Spleen (tissue), 11 donors: ENCODE data around the gene SSTR5. TPM values are rescaled to one million over a fixed set of nuclear protein-coding genes. Genes with fewer than 3 reads are reported as not detected.

Experiments used
- DNase-seq: peaks from one replicate; pipeline ENCODE4 v3.0.0-alpha.2; 2020
- H3K27ac ChIP-seq, 8 donors: fragments of 200-600 bp; sonication (generic) in 7 of 8; 1 replicate in 4 of 8; 2 replicates in 4 of 8; pipeline versions ENCODE4 v1.5.0 to v1.8.0; 2016 to 2021; ENCODE audit warnings: inconsistent platforms in 4 of 8, mild to moderate bottlenecking in 4 of 8, moderate library complexity in 1 of 8
- H3K27me3 ChIP-seq, 7 donors: fragments of 200-600 bp; sonication (generic) in 6 of 7; replicated peaks in 1 of 7; 1 replicate in 4 of 7; 2 replicates in 3 of 7; pipeline versions ENCODE4 v1.5.0 to v1.8.0; 2016 to 2021; ENCODE audit warnings: inconsistent platforms in 3 of 7, mild to moderate bottlenecking in 1 of 7
- H3K36me3 ChIP-seq, 6 donors: fragments of 200-600 bp; sonication (generic) in 5 of 6; 1 replicate in 4 of 6; 2 replicates in 2 of 6; pipeline versions ENCODE4 v1.5.0 to v1.8.0; 2016 to 2021; ENCODE audit warnings: inconsistent platforms in 2 of 6
- H3K4me1 ChIP-seq, 6 donors: fragments of 200-600 bp; sonication (generic) in 5 of 6; 1 replicate in 3 of 6; 2 replicates in 3 of 6; pipeline versions ENCODE4 v1.5.0 to v1.8.0; 2016 to 2021; ENCODE audit warnings: inconsistent platforms in 3 of 6
- H3K4me3 ChIP-seq, 8 donors: fragments of 200-600 bp; sonication (generic) in 7 of 8; 1 replicate in 4 of 8; 2 replicates in 4 of 8; pipeline versions ENCODE4 v1.5.0 to v1.8.0; 2016 to 2021; ENCODE audit warnings: inconsistent platforms in 4 of 8, mild to moderate bottlenecking in 4 of 8, moderate library complexity in 2 of 8
- H3K9me3 ChIP-seq, 8 donors: fragments of 200-600 bp; sonication (generic) in 7 of 8; 1 replicate in 4 of 8; 2 replicates in 4 of 8; pipeline versions ENCODE4 v1.5.0 to v1.8.0; 2016 to 2021; ENCODE audit warnings: inconsistent platforms in 4 of 8
- CTCF ChIP-seq, 11 experiments: fragments of 200-600 bp in 7 of 11; fragments of 450-650 bp in 4 of 11; sonication (generic) in 4 of 11; IDR thresholded peaks in 8 of 11; conservative IDR thresholded peaks in 3 of 11; 1 replicate in 7 of 11; 2 replicates in 4 of 11; pipeline versions ENCODE4 v1.4.0 to v1.8.0; 2016 to 2021; ENCODE audit warnings: antibody characterized with exemption in 11 of 11, inconsistent platforms in 4 of 11, mild to moderate bottlenecking in 1 of 11
- POLR2A ChIP-seq, 3 donors: fragments of 450-650 bp; IDR thresholded peaks; one replicate each; pipeline ENCODE4 v1.5.1; 2017; ENCODE audit warnings: antibody characterized with exemption in 3 of 3, mild to moderate bottlenecking in 1 of 3
- POLR2AphosphoS5 ChIP-seq, 3 donors: sonication (generic); formaldehyde crosslinking; IDR thresholded peaks; one replicate each; pipeline ENCODE4 v1.5.1; 2017; ENCODE audit warnings: antibody characterized with exemption in 3 of 3
- WGBS, 5 donors: extraction: QIAGEN DNeasy Blood & Tissue Kit in 3 of 5; methylation state at CpG; one replicate each; pipeline versions ENCODE4 v1.1.5 to v1.1.7; 2013 to 2018; 5-methylcytosine and 5-hydroxymethylcytosine counted together
- intact Hi-C: fragments of 100-400 bp; cut with DNase I; formaldehyde crosslinking; loops from one replicate; pipeline ENCODE4 v1.15.0; 2023; ENCODE audit warnings: low total_unique reads
- polyA plus RNA-seq, 3 donors: library from polyadenylated mRNA; stranded (reverse); fragments of 200-250 nt; gene quantifications; one replicate each; pipeline ENCODE4 v1.2.1, GENCODE V29; 2013
- total RNA-seq, 7 donors: library from RNA; depleted of rRNA in 3 of 7; stranded (reverse); fragments of >200 nt in 3 of 7; fragmentation: NEBNext Ultra II Directional in 4 of 7; extraction: Animal tissue kit (Norgen Biotek cat#: 25700) in 4 of 7; gene quantifications; one replicate each; pipeline versions ENCODE4 v1.1.0 to v1.2.1, GENCODE V29; 2016 to 2021
- donor health status: healthy with polysubstance abuse.
- donor health status: DM: no; HTN: no; CAD: no; lungs with moderate emphysema.
- donor health status: DM: no; HTN: no; CAD: no.
- donor health status: Bipolar disorder and iron deficiency.
- donor health status: healthy.
- donor health status: DM: no; HTN: no; CAD: no.
- donor health status: DM: yes; HTN: yes; CAD: no.

SSTR5 gene
- total and polyA plus RNA-seq, 10 donors, result not detected

GRCh38 chr16:1117926-1118325, 45.4 kb downstream of the SSTR5 start:
- no peak for DNase-seq
- TF ChIP-seq POLR2AphosphoS5 (IDR thresholded peaks at IDR 0.05) (no peak), CTCF (IDR thresholded peaks at IDR 0.05 in 8 of 11, conservative IDR thresholded peaks at IDR 0.05 in 3 of 11) (no peak), POLR2A (IDR thresholded peaks at IDR 0.05) (no peak)
- Histone ChIP-seq H3K4me1 (peaks cover 0 to 11% (median 0%) of the 10 kb centered on the region in 6 donors), H3K27ac (no peak overlapping the region), H3K9me3 (no peaks in the 10 kb centered on the region), H3K4me3 (no peak overlapping the region), H3K27me3 (peaks cover 0 to 89% (median 31%) of the 10 kb centered on the region in 7 donors), H3K36me3 (no peaks in the 10 kb centered on the region)
- 73 to 89% (median 80%) methylated on average over 3 to 19 of the region's 19 CpGs for WGBS, 5 donors
- intact Hi-C loops, result no loop called here

DNA sequence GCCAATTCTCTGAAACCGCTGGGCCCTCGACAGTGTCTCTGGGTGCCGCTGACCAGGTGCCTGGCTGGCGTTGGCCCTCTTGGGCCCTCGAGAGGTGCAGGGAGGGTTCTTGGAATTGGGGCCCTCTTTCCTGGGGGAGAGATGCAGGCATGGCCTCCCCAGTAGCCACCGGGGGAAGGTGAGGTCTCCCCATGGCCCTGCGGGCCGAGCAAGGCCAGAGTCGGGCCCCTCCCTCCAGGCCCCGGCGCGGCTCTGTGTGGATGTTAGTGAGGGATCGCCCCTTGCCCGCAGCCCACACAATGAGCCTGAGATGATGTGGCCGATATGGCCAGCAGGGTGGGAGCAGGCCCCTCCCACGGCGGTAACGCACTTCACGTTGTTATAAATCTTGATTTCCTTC, 46.6 kb downstream of the SSTR5 start:
- H3K9me3 ChIP-seq, result no peaks in the 10 kb centered on the region
- 53 to 73% (median 63%) methylated on average over 12 to 19 of the region's 19 CpGs for WGBS, 5 donors
- TF ChIP-seq POLR2AphosphoS5 (IDR thresholded peaks at IDR 0.05) (no peak), POLR2A (IDR thresholded peaks at IDR 0.05) (no peak), CTCF (IDR thresholded peaks at IDR 0.05 in 8 of 11, conservative IDR thresholded peaks at IDR 0.05 in 3 of 11) (no peak)
- H3K36me3 ChIP-seq, result no peaks in the 10 kb centered on the region
- peaks cover 0 to 11% (median 0%) of the 10 kb centered on the region in 6 donors for H3K4me1 ChIP-seq
- DNase-seq, result no peak
- intact Hi-C loops, result no loop called here
- no peak overlapping the region for H3K4me3 ChIP-seq
- H3K27me3 ChIP-seq, result peaks cover 0 to 92% (median 31%) of the 10 kb centered on the region in 7 donors
- no peak overlapping the region for H3K27ac ChIP-seq

DNA sequence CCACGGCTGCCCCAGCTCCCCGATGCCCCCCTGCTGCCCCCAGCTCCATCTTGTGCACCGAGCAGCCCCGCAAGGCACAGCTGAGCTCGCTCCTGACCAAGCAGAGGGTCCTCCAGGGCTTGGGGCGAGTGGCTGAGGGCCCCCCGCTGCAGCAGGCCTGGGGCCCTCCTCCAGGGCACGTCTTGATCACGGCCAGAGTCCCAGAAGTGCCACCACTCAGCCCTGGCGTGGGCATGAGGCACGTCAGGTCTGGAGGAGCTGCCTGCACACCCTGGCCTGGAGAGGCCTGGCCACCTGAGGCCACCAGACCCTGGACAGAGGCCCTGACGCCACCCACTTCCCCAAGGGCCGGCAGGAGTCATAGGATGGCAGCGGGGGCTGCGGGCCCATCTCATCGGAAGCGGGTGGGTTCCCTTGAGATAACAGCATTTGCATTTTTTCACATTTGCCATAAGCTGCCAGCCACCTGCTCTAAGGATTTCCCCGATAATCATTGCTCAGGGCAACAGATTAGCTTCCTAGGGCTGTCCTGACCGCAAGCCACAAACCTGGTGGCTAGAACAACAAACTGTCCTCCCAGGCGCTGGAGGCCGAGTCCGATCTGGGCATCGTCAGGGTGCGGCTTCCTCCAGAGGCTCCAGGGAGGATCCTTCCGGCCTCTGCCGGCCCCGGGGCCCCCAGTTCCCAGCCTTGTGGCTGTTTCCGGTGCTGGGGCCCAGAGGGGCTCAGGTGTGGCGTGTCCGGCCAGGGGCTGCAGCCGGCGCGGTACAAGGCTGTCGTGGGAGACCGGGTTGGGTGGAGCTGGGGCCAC, 47.4 kb downstream of the SSTR5 start:
- Histone ChIP-seq H3K27me3 (peaks cover 0 to 92% (median 39%) of the 10 kb centered on the region in 7 donors), H3K4me3 (no peak overlapping the region), H3K36me3 (no peaks in the 10 kb centered on the region), H3K9me3 (no peaks in the 10 kb centered on the region), H3K4me1 (peaks cover 0 to 11% (median 0%) of the 10 kb centered on the region in 6 donors), H3K27ac (no peak overlapping the region)
- TF ChIP-seq CTCF (IDR thresholded peaks at IDR 0.05 in 8 of 11, conservative IDR thresholded peaks at IDR 0.05 in 3 of 11) (no peak), POLR2AphosphoS5 (IDR thresholded peaks at IDR 0.05) (no peak), POLR2A (IDR thresholded peaks at IDR 0.05) (no peak)
- no peak for DNase-seq
- intact Hi-C loops, result no loop called here
- 61 to 69% (median 63%) methylated on average over 28 to 35 of the region's 35 CpGs for WGBS, 5 donors

DNA sequence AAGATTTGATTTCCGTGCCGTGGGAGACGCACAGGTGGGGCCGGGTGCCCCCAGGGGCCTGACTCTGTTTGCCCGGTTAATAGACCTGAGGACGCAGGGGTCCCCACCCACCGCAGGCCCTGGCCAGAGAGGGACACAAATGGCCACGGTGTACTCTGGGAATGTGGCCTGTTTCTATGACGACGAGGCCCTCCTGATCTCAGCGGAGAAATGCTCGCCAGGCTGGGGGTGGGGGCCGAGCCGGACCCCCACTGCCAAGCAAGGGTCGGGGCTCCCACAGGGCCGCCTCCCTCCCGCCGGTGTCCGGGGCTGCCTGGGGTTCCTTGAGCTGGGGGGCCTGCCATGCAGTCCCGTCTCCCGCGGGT, 48.0 kb downstream of the SSTR5 start:
- Histone ChIP-seq H3K36me3 (no peaks in the 10 kb centered on the region), H3K4me3 (no peak overlapping the region), H3K4me1 (peaks cover 0 to 11% (median 0%) of the 10 kb centered on the region in 6 donors), H3K27ac (no peak overlapping the region), H3K27me3 (peaks cover 0 to 92% (median 41%) of the 10 kb centered on the region in 7 donors), H3K9me3 (no peaks in the 10 kb centered on the region)
- intact Hi-C loops, result no loop called here
- no peak for DNase-seq
- WGBS, 5 donors, result 67 to 75% (median 71%) methylated on average over 12 to 22 of the region's 22 CpGs
- TF ChIP-seq POLR2AphosphoS5 (IDR thresholded peaks at IDR 0.05) (no peak), POLR2A (IDR thresholded peaks at IDR 0.05) (no peak), CTCF (IDR thresholded peaks at IDR 0.05 in 8 of 11, conservative IDR thresholded peaks at IDR 0.05 in 3 of 11) (no peak)
